HG02610 (cell line): ENCODE data around the gene LAMA3.

ENCODE experiments used
- ATAC-seq: cut with Tn5 transposase; IDR thresholded peaks from one replicate; pipeline ENCODE4 v1.9.1; 2021; ENCODE audit warnings: mild to moderate bottlenecking, moderate library complexity; ENCODE audit not compliant: unreplicated experiment

Gene LAMA3

DNA sequence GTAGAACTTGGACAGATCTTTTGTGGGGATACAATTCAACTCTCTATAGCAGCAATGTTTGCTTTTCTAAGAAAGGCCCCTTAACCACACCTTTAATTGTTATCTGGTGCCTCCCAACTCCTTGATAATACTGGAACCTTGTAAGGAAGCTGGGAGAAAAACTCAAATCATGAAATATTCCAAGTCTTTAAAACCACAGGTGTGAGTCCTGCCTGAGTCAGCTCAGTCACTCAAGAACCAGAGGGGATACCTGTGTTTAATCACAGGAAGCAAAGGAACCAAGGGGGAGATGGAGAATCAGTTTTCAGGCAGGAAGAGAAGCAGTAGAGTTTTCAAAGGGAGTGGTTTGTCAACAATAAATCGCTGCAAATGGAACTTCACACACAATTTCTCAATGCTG lies 159.9 kb downstream of the LAMA3 start:
- ATAC-seq: no peak

DNA sequence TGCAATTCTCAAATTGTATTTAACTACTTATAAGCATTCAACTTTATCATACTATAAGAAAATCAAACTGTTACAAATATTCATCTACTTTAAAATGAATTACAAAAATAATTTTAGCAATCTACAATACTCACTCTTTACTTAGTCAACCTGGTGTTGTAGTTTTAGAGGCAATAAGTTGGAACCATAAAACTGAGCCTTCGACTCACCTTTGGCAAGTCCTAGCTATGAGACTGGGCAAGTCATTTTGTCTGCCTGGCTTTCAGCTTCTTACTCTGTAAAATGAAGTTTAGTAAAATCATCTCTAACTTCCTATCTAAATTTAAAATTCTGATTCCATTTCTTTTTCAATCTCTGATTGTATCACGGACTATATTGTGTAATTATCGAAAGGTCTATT lies 161.0 kb downstream of the LAMA3 start:
- ATAC-seq: no peak

DNA sequence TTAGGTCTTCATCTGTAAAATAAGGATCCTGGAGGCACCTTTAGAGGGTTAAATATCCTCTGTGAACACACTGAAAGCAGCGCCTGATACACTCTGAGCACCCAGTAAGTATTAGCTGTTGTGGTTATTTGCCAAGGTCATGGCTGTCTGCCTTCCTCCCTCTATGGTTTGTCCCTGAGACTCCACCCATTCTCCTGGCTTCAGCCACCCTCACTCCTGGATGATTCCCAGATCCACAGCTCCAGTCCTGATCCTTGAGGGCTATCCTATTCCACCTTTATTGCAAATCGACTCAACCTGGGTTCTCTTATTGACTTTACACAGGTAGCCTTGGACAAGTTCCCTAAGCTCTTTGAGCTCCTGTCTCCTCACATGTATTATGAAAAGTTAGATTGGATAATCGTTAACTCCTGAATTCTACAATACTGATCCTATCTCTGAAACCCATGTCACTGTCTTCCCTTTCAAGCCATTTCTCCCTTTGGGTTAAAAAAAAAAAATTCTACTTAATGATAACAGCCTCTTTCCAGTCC lies 162.3 kb downstream of the LAMA3 start:
- no peak for ATAC-seq

- no peak for ATAC-seq
Measured at GRCh38 chr18:23852236-23853045, 163.2 kb downstream of the LAMA3 start.

GRCh38 chr18:23853448-23854195 lies 164.4 kb downstream of the LAMA3 start:
- ATAC-seq: no peak

DNA sequence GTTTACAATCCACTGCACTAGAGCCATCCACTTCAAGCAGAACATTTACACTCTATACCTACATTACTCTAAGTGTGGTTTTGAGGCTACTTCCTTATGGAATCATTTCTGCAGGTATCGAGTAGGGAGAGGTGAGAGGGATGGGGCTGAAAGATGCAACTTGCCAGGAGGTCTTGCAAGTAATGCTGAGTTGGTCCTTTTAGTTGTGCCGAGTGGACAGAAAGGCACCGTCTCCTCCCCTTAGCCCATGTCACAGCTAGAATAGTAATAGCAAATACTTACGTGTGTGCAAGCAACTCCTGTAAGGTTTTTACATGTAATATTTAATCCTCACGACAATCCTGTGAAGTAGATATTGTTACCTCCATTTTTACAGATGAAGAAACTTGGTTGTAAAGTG lies 166.5 kb downstream of the LAMA3 start:
- no peak for ATAC-seq

- no peak for ATAC-seq
Measured at GRCh38 chr18:23856466-23857163, 167.4 kb downstream of the LAMA3 start.

DNA sequence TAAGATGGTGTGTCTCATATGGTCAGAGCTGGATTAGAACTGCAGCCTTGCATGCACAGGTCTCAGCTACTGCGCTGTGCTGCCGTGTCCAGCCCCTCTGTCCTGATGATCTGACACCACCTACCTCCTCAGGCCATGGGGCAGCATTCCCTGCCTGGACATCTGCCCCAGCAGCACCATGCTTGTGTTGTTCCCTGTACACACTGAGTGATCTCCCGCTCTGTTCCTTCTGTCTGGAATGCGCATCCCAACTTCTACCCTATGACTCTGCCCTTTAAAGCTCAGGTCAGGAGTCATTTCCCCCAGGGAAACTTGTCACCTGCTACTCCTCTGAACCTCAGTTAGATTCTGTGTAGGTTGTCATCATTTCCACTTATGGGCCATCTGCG lies 167.9 kb downstream of the LAMA3 start:
- no peak for ATAC-seq

DNA sequence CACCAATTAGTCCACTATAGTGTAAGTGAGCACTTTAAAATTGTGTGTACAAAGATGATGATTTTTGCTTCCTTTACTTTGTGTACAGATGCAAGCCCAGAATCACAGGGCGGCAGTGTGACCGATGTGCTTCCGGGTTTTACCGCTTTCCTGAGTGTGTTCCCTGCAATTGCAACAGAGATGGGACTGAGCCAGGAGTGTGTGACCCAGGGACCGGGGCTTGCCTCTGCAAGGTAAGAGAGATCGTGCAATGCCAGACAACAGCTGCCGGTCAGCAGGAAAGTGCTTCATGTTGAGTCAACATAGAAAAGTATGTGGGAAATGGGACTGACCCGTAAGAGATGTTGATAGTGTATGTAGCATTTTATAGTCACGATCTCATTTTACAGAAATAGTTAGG lies 168.5 kb downstream of the LAMA3 start:
- ATAC-seq: no peak

DNA sequence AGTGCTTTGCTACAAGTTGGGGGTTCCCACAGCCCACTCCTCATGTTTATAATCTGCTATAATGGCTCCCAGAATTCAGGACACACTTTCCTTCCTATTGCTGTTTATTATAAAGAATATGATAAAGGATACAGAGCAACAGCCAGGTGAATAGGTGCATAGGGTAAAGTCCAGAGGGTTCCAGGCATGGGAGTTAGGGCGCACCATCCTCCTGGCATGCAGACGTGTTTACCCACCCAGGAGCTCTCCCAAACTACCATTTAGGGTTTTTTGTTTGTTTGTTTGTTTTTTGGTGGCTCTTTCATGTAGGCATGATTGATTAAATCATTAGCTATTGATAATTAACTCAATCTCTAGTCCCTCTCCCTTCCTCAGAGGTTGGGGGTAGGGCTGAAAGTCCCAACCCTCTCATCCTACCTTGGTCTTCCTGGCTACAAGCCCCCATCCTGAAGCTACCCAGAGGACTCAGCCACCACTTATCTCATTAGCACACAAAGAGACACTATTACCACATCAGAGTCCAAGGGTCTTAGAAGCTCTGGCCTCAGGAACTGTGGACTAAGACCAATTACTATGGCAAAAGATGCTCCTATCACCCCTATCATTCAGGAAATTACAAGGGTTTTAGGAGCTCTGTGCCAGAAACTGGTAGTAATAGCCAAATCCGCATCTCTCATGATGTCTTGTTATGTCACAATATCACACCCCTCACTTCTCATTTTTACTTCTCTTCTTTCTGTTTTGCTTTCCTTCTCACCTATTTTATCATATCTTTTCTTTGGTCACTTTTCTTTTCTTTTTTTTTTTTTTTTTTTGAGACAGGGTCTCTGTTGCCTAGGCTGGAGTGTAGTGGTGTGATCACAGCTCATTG lies 170.4 kb downstream of the LAMA3 start:
- ATAC-seq: no peak

DNA sequence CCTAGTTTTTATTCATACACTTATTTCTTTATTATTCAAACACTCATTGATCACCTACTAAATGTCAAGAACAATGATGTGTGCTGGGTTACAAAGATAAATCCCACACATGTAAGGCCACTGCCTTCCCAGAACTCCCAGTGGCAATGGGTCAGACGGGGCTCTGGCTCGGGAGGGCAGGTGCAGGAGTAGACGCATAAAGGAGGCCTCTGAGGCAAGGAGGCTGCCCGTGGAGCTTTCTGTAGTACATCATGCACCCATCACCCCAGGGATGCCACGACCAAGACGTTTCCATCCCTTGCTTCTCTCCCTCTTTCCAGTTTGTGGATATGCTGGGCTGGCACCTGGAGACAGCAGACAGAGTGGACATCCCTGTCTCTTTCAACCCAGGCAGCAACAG lies 172.1 kb downstream of the LAMA3 start:
- ATAC-seq: no peak

- ATAC-seq: no peak
Measured at GRCh38 chr18:23861805-23862470, 172.7 kb downstream of the LAMA3 start.

DNA sequence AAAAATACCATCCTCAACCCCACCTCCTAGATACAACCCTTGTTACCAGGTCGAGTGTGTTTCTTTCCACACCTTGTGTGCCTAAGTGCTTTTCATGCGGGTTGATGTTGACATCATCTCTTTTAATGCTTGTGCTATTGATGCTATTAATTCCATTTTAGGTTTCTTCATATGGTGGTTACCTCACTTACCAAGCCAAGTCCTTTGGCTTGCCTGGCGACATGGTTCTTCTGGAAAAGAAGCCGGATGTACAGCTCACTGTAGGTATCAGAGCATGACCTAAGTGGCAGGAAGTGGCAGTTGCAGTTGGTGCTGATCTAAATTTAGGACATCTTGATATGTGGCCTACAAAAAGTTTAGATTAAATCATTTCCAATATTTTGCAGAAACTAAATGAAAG lies 175.4 kb downstream of the LAMA3 start:
- no peak for ATAC-seq

DNA sequence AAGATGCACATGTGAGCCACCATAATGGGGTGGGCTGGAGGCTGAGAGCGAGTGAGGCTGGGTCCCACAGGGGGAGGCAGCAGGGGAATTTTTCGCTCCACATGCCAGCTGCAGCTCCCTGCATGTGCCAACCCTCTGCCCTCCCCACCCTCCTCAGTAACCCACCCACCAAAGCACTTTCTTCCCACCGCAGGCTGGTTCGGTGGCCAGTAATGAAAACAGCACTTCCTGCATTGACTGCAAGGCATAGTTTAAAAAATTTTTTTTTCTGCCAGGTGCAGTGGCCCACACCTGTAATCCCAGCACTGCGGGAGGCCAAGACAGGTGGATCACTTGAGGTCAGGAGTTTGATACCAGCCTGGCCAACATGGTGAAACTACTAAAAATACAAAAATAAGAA lies 177.8 kb downstream of the LAMA3 start:
- no peak for ATAC-seq

DNA sequence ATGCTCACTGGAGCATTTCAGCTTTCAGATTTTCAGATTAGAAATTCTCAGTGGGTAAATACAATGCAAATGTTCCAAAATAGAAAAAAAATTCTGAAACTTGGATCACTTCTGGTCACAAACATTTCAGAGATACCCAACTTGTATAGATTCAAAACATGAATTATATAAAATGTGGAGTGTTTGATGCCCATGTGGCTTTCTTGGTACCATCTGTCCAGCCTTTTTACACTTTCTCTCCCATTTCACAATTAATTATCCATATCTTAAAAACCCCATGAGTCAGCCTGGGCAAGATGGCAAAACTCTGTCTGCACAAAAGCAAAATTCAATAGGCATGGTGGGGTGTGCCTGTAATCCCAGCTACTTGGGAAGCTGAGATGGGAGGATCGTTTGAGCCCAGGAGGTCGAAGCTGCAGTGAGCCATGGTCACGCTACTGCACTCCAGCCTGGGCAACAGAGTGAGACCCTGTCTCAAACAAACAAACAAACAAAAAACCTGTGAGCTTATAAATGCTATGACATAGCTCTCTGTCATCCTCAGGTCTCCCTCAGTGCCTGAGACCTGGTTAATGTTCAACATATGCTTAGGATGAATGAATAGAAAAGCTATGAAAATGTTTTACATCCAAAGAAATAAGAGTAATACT lies 179.0 kb downstream of the LAMA3 start:
- no peak for ATAC-seq

DNA sequence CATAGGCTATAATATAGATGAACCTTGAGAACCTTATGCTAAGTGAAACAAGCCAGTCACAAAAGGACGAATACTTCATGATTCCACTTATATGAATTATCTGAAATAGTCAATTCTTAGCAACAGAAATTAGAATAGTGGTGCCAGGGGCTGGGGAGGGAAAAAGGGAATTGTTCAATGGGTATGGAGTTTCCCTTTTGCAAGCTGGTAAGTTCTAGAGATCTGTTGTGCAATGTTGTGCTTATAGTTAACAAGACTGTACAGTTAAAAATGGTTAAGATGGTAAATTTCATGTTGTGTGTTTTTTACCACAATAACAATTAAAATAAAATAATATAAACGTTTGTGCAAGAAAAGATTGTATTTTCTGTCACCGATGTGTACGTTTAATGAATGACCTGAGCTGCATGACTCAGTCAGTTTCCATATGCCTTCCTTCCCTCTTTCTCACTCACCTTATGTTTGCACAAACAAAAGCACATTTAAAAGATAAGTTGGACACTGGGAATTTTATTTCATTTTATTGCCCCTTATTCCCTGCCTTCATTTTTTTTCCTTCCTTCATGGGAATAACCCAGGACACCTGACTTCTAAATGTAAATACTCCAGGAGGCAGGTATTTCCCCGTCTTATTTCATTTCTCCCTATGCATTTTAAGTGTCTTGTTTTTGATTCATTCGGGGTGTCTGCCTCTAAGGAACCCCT lies 181.6 kb downstream of the LAMA3 start:
- ATAC-seq: no peak

GRCh38 chr18:23871410-23871809 lies 182.2 kb downstream of the LAMA3 start:
- peak; percentile 88 for ATAC-seq

DNA sequence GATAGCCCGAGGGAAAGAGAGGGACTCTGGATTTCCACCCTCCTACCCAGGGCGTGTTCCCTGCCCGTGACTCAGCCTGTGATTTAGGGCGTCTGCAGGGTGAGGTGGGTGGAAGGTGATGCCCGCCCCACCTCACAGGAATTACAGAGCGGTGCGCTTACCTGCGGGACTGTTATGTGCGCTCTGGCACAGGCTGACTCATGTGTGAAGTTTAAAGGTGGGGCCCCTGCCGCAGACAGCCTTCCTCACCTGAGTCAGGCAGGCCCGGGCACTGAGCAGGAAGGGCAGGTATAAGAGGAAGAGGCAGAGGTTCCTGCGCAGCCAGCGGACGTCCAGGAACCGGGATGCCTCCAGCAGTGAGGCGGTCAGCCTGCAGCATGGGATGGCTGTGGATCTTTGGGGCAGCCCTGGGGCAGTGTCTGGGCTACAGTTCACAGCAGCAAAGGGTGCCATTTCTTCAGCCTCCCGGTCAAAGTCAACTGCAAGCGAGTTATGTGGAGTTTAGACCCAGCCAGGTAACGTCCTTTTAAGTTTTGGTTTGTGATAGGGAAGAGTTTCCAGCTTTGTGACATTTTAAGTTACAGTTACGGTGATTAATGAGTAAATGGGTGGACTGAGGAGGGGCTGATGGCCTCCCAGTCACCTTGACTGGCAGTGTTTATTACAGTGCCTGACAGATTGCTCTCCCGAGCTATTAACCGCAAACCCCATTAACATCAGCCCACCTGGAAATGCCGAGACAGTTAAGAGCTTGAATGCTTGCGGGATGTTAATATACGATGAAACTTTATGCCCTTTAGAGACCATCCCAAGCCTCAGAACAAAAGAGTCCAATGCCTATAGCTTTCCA lies 183.7 kb downstream of the LAMA3 start:
- ATAC-seq: no peak
